Measurements from ENCODE around the gene NOC2L.
"Not testable (repeated sequence)": the region's sequence is repeated elsewhere in the genome, so short reads cannot be mapped to it uniquely, and the experiment has no call there.

NOC2L gene

DNA sequence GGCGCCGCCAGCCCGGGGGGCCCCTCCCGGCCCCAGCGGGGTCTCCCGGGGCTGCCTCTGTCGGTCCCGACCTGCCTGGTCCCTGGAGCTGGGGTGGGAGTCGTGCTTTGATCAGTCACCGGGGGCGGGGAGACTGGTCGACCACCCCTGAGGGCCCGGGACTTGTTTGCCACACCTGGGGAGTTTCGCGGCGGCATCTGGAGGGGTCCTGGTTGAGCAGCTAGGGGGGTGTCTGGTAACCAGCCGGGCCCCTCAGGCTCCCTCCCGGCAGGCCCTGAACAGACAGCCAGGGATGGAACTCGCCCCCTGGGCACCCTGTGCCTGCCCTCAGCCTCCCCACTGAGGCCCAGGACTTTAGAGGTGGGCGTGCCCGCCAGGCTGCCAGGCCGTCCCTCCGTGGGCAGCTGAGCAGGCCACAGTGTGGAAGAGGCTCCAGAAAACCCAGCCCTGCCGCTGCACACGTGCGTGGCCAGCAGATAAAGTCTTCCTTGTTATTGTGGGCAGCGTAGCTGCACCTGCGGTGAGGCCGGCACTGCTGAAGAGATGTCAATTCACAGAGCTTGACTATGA lies 48.7 kb downstream of the NOC2L start:
- no peak for FAIRE-seq

DNA sequence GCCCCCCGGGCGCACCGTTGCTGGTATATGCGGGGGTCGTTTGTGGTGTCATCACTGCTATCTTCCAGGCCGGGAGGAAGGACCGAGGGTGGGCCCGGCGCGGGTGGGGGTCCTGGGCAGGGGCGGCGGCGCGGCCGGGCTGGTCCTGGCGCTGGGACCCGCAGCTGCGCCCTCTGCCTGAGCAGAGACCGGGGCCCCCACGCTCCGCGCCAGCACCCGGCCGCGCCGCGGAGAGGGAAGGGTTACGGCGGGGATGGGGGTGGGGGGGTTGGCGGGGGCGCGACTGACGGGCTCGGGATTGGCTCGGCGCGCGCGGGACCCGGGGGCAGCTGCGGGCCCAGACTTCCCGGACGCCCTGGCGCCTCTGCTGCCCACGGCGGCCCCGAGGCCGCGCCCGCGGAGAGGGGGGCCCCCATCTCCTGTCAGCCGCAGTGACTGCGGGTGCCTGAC lies 49.2 kb downstream of the NOC2L start:
- FAIRE-seq (no peak), DNase-seq (ENCODE audit: extremely low spot score, insufficient read length, low read depth) (no peak)

More for the DNA sequence above, 48.7 kb downstream of the NOC2L start:
- DNase-seq (ENCODE audit: extremely low spot score, insufficient read length, low read depth) = no peak

GRCh38 chr1:908661-909060 lies 50.4 kb downstream of the NOC2L start:
- no peak for FAIRE-seq
- DNase-seq (ENCODE audit: extremely low spot score, insufficient read length, low read depth) = no peak

- no peak for DNase-seq (ENCODE audit: extremely low spot score, insufficient read length, low read depth)
- FAIRE-seq = no peak
Observed at GRCh38 chr1:907611-908451, 51.2 kb downstream of the NOC2L start.

- no peak for DNase-seq (ENCODE audit: extremely low spot score, insufficient read length, low read depth)
- peak; percentile 83 for FAIRE-seq
Observed at GRCh38 chr1:906600-907420, 52.2 kb downstream of the NOC2L start.

DNA sequence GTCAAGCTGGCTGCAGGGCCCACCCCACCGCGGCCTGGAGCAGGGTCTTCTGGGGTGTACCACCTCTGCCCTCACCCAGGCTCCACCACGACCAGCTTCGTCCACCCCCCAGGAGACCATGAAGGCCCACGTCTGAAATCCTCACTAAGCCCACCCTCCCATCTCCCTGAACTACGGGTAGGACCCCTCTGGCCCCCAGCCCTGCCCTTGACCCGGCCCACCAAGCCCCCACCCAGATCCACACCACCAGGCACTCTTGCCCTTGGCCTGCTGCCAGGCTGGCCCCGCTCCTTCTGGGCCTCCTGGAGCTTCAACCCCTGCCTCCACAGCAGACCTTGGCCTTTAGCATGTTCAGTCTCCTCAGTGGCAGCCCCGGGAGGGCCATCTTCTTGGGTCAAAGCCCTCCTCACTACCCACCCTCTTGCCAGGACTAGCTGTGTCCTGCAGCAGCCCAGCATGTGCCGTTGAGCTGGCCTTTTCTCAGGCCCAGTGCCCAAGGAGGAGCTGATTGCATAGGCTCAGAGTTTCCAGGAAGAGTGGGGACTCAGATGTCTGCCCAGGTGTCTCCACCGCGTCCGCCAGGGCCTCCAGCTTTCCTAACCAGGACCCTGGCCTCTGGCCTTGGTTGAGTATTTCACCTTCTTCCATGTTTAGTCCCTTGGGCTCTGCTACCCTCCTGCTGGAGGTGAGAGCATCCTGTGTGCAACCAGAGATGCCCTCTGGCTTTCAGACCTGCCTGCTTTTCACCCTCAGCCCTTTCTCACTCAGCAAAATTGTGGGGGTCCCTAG lies 53.1 kb downstream of the NOC2L start:
- DNase-seq (ENCODE audit: extremely low spot score, insufficient read length, low read depth) (no peak), FAIRE-seq (no peak)

- DNase-seq (ENCODE audit: extremely low spot score, insufficient read length, low read depth) = no peak
- FAIRE-seq = peak; percentile 76
Observed at GRCh38 chr1:905071-905749, 53.8 kb downstream of the NOC2L start.

GRCh38 chr1:904310-904950 lies 54.6 kb downstream of the NOC2L start:
- DNase-seq (ENCODE audit: extremely low spot score, insufficient read length, low read depth) = peak; percentile 83
- peak; percentile 51 for FAIRE-seq

DNA sequence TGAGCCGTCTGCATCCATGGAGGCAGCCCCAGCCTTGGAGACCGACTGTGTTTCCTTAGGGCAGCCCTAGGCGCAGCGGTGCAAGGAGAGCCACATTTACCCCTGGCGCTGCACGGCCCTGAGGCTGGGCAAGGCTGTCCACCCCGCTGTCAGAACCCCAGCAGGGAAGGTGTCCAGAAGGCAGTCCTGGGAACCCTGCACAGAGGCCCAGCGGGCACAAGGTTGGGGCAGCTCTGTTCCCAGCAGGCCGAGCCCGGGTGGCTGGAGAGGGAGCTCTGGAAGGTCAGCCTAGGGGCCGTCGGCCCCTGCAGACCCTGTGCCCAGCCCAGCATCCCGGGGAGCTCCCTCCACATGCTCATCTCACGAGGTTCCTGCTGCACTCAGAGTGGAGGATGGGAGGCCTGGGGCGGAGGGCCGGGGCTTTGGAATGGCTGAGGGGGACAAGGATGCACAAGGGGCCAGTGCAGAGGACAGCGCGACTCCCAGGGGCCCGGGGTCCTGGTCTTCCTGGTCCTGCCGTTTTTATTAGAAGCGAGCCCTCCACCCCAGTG lies 55.3 kb downstream of the NOC2L start:
- DNase-seq (ENCODE audit: extremely low spot score, insufficient read length, low read depth) (no peak), FAIRE-seq (no peak)

- DNase-seq (ENCODE audit: extremely low spot score, insufficient read length, low read depth) (no peak), FAIRE-seq (no peak)
Observed at GRCh38 chr1:903305-903704, 55.8 kb downstream of the NOC2L start.

- FAIRE-seq = no peak
Observed at GRCh38 chr1:902802-903201, 56.3 kb downstream of the NOC2L start.

DNA sequence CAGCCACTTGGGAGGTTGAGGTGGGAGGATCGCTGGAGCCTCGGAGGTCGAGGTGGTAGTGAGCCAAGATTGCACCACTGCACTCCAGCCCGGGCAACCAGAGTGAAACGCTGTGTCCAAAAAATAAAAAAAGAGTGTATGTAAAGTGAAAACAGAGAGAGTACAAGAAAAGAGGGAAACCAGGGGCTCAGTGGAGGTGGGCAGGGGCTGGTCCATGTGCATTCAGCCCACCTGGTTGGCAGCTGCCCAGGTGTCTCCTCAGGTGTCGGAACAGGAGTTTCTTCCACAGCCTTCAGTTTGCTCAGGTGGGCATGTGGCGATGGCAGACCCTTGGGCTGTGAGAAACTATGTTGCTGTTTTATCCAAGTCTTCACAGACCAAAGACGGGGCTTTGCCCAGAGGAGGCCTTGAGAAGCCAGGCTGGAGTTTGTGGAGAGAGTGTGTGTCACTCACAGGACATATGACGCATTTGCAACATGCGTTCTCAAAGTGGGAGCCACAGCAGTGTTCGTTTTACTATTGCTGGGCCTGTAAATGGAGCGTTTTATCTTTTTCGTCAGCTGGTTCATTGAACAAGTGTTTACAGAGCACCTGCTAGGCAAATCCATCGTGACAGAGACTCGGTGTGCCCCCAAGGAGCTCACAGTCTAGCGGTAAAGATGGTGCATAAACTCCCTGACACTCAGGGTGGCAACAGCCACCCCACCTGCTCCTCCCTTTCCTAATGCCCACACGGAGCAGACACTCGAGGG lies 57.8 kb downstream of the NOC2L start:
- no peak for FAIRE-seq
- no peak for DNase-seq (ENCODE audit: extremely low spot score, insufficient read length, low read depth)

More at GRCh38 chr1:902802-903201, 56.3 kb downstream of the NOC2L start:
- no peak for DNase-seq (ENCODE audit: extremely low spot score, insufficient read length, low read depth)

DNA sequence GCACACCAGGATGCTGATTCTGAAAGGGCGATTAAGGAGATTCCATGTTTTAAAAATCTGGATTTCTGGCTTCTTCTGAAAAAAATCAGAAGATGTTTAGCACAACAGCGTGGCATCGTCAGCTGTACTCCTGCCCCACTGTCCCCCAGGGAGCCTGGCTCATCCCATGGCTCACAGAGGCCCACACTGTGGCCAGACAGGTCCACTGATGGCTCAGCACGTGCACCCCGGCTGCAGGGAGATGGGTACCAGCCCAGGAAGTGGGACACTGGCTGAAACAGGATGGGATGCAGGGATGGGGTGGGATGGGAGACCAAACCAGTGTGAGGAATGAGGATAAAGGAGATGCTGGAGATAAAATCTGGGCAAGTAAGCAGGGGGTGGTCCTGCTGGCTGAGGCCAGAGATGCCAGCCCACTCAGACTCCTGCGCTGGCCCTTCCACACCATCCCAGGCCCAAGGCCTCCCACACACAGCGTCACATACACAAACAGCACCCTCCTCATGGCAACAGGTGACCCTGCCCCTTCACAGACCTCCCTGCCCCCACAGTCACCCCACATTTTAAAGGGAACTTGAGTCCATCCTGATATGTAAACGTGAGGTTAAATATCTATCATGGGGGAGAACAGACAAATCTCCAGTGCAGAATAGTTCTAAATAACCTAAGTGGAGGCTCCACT lies 59.3 kb downstream of the NOC2L start:
- no peak for FAIRE-seq
- no peak for DNase-seq (ENCODE audit: extremely low spot score, insufficient read length, low read depth)

- not testable (repeated sequence) for DNase-seq (ENCODE audit: extremely low spot score, insufficient read length, low read depth); FAIRE-seq
Observed at GRCh38 chr1:897951-898350, 61.1 kb downstream of the NOC2L start.

DNA sequence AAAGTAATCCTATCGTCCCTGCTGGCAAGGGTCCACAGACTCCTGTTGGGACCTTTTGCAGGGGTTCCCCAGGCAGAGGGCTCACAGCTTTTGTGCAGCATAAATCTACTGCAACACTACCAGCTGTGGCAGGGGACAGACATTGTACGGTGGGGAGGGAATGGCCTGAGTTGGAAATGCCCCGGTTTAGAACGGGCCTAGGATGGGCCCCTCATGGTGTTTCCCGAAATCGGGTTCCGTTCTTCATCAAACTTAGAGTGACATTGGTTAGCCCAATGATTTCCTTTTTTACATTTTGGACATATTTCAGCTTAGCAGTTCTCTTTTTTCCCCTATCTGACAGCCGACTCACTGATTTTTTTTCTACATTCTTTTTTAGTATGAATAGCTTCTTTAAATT lies 61.8 kb downstream of the NOC2L start:
- FAIRE-seq (no peak), DNase-seq (ENCODE audit: extremely low spot score, insufficient read length, low read depth) (no peak)
